ENCODE data around the gene ARHGEF7.

ARHGEF7 gene

GRCh38 chr13:111337741-111338140 lies 222.6 kb downstream of the ARHGEF7 start:
- no peak for DNase-seq (ENCODE audit: extremely low read depth in 1 of 2, low read depth in 1 of 2)

DNA sequence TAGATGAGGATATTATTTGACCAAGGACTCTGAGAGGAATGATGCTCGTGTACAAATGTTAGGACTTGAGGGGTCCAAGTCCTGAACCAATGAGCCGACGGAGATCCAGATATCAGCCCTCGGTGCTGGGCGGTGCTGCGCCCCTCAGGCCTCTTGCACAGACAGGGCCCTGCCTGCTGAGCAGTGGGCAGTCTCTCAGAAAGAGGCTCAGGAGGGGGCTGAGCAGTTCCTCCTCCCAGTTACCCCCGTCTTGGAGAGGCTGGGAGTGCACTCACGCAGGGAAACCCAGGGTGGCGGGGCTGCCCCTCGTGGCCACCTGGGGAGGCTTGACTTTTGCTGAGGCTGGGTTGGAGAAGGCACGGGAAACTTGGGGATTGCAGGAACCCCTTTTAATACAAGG lies 223.7 kb downstream of the ARHGEF7 start:
- no peak for DNase-seq (ENCODE audit: extremely low read depth in 1 of 2, low read depth in 1 of 2)

DNA sequence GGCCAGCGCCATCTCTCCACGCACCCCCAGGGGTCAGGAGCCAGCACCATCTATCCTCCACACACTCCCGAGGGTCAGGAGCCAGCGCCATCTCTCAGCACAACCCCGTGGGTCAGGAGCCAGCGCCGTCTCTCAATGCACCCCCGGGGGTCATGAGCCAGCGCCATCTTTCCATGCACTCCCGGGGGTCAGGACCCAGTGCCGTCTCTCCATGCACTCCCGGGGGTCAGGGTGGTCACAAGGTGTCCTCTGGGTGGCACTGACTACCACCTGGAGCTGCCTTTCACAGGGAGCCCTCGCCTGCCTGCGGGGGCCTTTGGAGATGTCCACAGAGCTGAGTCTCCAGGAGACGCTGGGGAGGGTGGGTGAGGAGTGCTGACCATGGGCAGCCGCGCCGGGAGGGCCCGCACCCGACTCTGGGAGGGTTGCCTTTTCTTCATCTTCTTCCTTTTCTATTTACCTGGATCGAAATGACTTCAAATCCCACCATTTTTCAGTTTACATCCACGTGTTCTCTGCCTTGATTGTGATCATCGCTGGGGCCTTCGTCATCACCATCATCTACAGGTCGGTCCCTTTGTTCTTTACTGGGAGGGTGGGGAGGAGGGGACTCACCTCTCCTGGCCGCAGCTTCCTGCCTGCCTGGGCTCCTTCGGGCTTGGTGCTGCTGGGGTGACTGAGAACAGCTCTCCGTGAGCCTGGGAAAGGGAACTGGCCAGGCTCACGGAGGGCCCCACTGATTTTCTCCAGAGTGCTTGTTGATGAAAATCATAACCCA lies 224.4 kb downstream of the ARHGEF7 start:
- DNase-seq (ENCODE audit: extremely low read depth in 1 of 2, low read depth in 1 of 2): no peak

- DNase-seq (ENCODE audit: extremely low read depth in 1 of 2, low read depth in 1 of 2): no peak
Observed at GRCh38 chr13:111341886-111342285, 226.8 kb downstream of the ARHGEF7 start.

DNA sequence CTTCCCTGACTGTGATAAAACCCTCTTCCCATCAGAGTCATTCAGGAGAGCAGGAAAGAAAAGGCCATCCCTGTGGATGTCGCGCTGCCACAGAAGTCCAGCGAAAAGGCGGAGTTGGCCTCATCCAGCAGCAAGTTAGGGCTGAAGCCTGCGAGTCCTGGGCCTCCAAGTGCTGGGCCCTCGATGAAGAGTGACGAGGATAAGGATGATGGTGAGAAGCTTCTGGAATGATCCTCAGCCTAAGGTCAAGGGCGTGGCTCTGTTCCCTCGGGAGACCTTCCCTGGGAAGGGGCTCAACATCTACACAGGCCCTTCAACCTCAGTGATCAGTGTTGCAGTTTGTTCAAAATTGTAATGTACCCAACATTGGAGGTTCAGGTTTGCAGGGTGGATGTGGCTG lies 227.6 kb downstream of the ARHGEF7 start:
- no peak for DNase-seq (ENCODE audit: extremely low read depth in 1 of 2, low read depth in 1 of 2)

DNA sequence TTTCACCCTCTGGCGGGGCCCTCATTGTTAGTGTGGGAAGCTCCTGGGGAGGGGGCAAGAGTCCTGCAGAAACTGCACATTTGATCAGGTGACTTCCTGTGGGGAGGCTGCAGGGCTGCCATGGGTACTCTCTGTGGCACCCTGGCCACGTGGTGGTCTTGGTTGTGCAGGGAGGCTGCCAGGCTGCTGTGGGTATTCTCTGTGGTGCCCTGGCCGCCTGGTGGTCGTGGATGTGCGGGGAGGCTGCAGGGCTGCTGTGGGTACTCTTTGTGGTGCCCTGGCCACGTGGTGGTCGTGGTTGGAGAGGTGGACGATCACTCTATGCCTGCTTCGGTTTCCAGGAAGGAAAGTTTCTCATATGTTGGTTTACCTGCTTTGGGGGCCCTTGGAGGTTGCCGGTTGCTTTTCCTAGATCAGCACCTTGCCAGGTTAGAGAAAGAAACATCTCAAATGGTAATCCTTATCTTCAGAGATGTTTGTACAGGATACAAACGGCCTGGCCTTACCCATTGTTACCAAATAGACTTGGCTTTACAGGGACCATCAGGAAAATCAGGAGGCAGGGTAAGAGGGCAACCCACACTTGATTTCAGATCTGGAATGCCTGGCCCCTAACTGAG lies 228.2 kb downstream of the ARHGEF7 start:
- DNase-seq (ENCODE audit: extremely low read depth in 1 of 2, low read depth in 1 of 2): no peak

DNA sequence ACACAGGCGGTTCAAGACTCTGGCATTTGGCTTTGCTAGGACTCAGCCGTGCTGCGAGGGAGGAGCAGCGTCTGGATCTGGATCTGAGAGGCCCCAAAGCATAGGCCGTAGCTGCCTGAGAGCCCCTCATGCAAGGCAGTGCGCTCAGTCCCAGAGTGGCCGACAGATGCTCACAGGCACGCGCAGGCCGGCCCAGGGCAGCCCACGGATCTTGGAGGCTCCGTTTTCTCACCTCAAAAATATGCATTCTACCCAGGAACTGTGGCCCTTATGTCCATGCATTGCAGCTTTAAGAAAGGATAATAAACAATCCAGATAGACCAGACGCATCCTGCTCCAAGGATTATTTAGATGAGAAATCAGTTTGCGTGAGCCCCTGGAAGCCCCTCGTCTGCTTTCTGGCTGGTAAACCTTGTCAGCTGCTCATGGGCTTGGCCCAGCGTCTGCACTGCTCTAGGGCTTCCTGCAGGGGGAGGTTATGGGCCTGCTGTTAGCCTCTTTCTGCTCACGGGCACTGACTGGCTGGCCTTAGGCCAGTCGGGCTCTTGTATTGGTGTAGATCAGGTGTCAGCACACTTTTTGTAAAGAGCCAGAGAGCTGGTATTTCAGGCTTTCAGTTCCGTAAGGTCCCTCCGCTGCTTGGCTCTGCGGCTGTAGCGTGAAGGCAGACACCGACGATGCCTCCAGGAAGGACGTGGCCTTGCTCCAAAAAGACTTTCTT lies 229.5 kb downstream of the ARHGEF7 start:
- no peak for DNase-seq (ENCODE audit: extremely low read depth in 1 of 2, low read depth in 1 of 2)

GRCh38 chr13:111345682-111346081 lies 230.6 kb downstream of the ARHGEF7 start:
- no peak for DNase-seq (ENCODE audit: extremely low read depth in 1 of 2, low read depth in 1 of 2)

GRCh38 chr13:111346101-111346680 lies 231.1 kb downstream of the ARHGEF7 start:
- DNase-seq (ENCODE audit: extremely low read depth in 1 of 2, low read depth in 1 of 2): no peak

DNA sequence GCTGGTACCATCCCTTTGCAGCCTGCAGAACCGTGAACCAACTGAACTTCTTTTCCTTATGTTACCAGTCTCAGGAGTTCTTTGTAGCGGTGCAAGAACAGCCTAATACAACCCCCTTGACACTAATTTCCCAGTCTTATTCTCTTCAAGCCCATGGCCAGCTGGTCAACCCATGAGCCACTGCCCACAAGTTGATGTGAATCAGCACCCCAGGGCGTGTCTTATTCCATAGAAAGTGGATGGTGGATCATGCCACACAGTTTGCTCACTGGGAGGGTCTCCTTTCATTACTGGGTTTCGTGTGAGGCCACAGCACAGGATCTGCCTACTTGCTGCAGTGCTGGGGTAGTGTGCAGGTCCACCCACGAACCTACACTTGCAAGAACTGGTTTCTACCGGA lies 232.3 kb downstream of the ARHGEF7 start:
- DNase-seq (ENCODE audit: extremely low read depth in 1 of 2, low read depth in 1 of 2): no peak

DNA sequence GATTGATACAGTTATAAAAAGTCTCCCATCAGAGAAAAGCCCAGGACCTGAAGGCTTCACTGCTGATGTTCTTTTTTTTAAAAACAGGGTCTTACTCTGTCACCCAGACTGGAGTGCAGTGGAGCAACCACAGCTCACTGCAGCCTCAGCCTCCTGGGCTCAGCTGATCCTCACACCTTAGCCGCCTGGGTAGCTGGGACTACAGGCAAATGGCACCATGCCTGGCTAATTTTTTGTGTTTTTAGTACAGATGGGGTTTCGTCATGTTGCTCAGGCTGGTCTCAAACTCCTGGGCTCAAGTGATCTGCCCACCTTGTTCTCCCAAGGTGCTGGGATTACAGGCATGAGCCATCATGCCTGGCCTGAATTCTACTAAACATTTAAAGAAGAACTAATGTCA lies 238.4 kb downstream of the ARHGEF7 start:
- no peak for DNase-seq (ENCODE audit: extremely low read depth in 1 of 2, low read depth in 1 of 2)

- DNase-seq (ENCODE audit: extremely low read depth in 1 of 2, low read depth in 1 of 2): no peak
Observed at GRCh38 chr13:111354789-111355188, 239.7 kb downstream of the ARHGEF7 start.

All from stimulated activated CD8-positive, alpha-beta memory T cell treated with anti-CD3 and anti-CD28 coated beads, Interleukin-7, amount 100 ng/mL, for 48 hours (primary cell).